DOHH2 (cell line): ENCODE measurements around the gene FOXN3.

Source experiments
- H3F3A ChIP-seq: fragments of 200-600 bp; sonication (generic), shearing (Covaris generic); 2 replicates; pipeline ENCODE4 v1.6.0; 2016; ENCODE audit warnings: antibody characterized with exemption, mild to moderate bottlenecking; ENCODE audit not compliant: control insufficient read depth, insufficient read depth
- H3K27ac ChIP-seq: fragments of 200-600 bp; sonication (generic); 2 replicates; pipeline ENCODE4 v1.5.1; 2014; ENCODE audit warnings: low read depth, mild to moderate bottlenecking, low read length, moderate library complexity
- H3K27me3 ChIP-seq: fragments of 200-600 bp; sonication (generic); 2 replicates; pipeline ENCODE4 v1.6.1; 2014; ENCODE audit warnings: mild to moderate bottlenecking, low read length, mixed read lengths; ENCODE audit not compliant: control insufficient read depth
- H3K36me3 ChIP-seq: fragments of 200-600 bp; sonication (generic); 2 replicates; pipeline ENCODE4 v1.6.1; 2014; ENCODE audit warnings: mild to moderate bottlenecking, low read length, moderate library complexity, mixed read lengths; ENCODE audit not compliant: control insufficient read depth
- H3K4me1 ChIP-seq: fragments of 200-600 bp; sonication (generic); 2 replicates; pipeline ENCODE4 v1.6.1; 2014; ENCODE audit warnings: mild to moderate bottlenecking, low read length, mixed read lengths; ENCODE audit not compliant: control insufficient read depth
- H3K4me2 ChIP-seq: fragments of 200-600 bp; sonication (generic); 2 replicates; pipeline ENCODE4 v1.6.0; 2014; ENCODE audit warnings: mild to moderate bottlenecking, low read length, moderate library complexity
- H3K4me3 ChIP-seq: fragments of 200-600 bp; sonication (generic); 2 replicates; pipeline ENCODE4 v1.5.1; 2014; ENCODE audit warnings: mild to moderate bottlenecking, low read length, mixed read lengths
- H3K79me2 ChIP-seq: fragments of 200-600 bp; sonication (generic); 2 replicates; pipeline ENCODE4 v1.6.1; 2014; ENCODE audit warnings: mild to moderate bottlenecking, low read length, mixed read lengths; ENCODE audit not compliant: control insufficient read depth
- H3K9me2 ChIP-seq: fragments of 200-600 bp; sonication (generic); replicated peaks from 2 replicates; pipeline ENCODE4 v1.6.1; 2014; ENCODE audit warnings: mild to moderate bottlenecking, low read length, mixed read lengths; ENCODE audit not compliant: control insufficient read depth
- H3K9me3 ChIP-seq: fragments of 200-600 bp; sonication (generic); 2 replicates; pipeline ENCODE4 v1.6.1; 2014; ENCODE audit warnings: antibody characterized with exemption, low read length, mixed read lengths; ENCODE audit not compliant: control insufficient read depth, insufficient read depth
- H4K20me1 ChIP-seq: fragments of 200-600 bp; sonication (generic); 2 replicates; pipeline ENCODE4 v1.6.0; 2014; ENCODE audit warnings: low read depth, mild to moderate bottlenecking, antibody characterized with exemption, low read length, moderate library complexity; ENCODE audit not compliant: control insufficient read depth, insufficient read depth
- CTCF ChIP-seq: fragments of 200-600 bp; sonication (generic); IDR thresholded peaks from one replicate; pipeline ENCODE4 v1.5.1; 2014; ENCODE audit warnings: antibody characterized with exemption, mild to moderate bottlenecking, low read depth, low read length; ENCODE audit not compliant: poor library complexity, severe bottlenecking
- EZH2phosphoT487 ChIP-seq: fragments of 200-600 bp; sonication (generic); IDR thresholded peaks from 2 replicates; pipeline ENCODE4 v1.6.1; 2017; ENCODE audit warnings: borderline replicate concordance, mild to moderate bottlenecking, antibody characterized with exemption, low read length, moderate library complexity, mixed read lengths

FOXN3 gene

GRCh38 chr14:89409961-89410360, 7.1 kb downstream of the FOXN3 start:
- no peak overlapping the region for H3K4me3 ChIP-seq
- TF ChIP-seq CTCF = no peak
- TF ChIP-seq EZH2phosphoT487 = no peak
- H3K9me3 ChIP-seq = no peaks in the 10 kb centered on the region
- no peak overlapping the region for H3K4me2 ChIP-seq
- H3K27ac ChIP-seq = no peak overlapping the region
- no peaks in the 10 kb centered on the region for H3F3A ChIP-seq
- no peaks in the 10 kb centered on the region for H3K27me3 ChIP-seq
- H3K36me3 ChIP-seq = peaks cover 29% of the 10 kb centered on the region
- H3K4me1 ChIP-seq = peaks cover 38% of the 10 kb centered on the region
- no peaks in the 10 kb centered on the region for H3K9me2 ChIP-seq
- no peaks in the 10 kb centered on the region; the same call in 1 of the 2 replicates for H4K20me1 ChIP-seq
- H3K79me2 ChIP-seq = peaks cover 84% of the 10 kb centered on the region

- Histone ChIP-seq H3K27ac (no peak overlapping the region), H3K9me2 (no peaks in the 10 kb centered on the region), H3K4me3 (no peak overlapping the region), H3K79me2 (peaks cover 79% of the 10 kb centered on the region), H3K27me3 (no peaks in the 10 kb centered on the region), H4K20me1 (no peaks in the 10 kb centered on the region; the same call in 1 of the 2 replicates), H3K4me1 (peaks cover 36% of the 10 kb centered on the region), H3K36me3 (peaks cover 29% of the 10 kb centered on the region), H3K9me3 (no peaks in the 10 kb centered on the region), H3F3A (no peaks in the 10 kb centered on the region), H3K4me2 (no peak overlapping the region)
- TF ChIP-seq CTCF (no peak), EZH2phosphoT487 (no peak)
Observed at GRCh38 chr14:89408907-89409700, 7.9 kb downstream of the FOXN3 start.

- no peak overlapping the region for H3K4me3 ChIP-seq
- H3K9me3 ChIP-seq = no peaks in the 10 kb centered on the region
- H3K27ac ChIP-seq = no peak overlapping the region
- no peak for TF ChIP-seq CTCF
- TF ChIP-seq EZH2phosphoT487 = no peak
- no peaks in the 10 kb centered on the region for H3K9me2 ChIP-seq
- H3F3A ChIP-seq = no peaks in the 10 kb centered on the region
- no peaks in the 10 kb centered on the region for H3K27me3 ChIP-seq
- peaks cover 36% of the 10 kb centered on the region for H3K4me1 ChIP-seq
- peaks cover 29% of the 10 kb centered on the region for H3K36me3 ChIP-seq
- peaks cover 2% of the 10 kb centered on the region; the same call in 1 of the 2 replicates for H4K20me1 ChIP-seq
- H3K4me2 ChIP-seq = no peak overlapping the region
- peaks cover 83% of the 10 kb centered on the region for H3K79me2 ChIP-seq
Observed at GRCh38 chr14:89407856-89408255, 9.2 kb downstream of the FOXN3 start.
